K562 (cell line): ENCODE results near the gene PDE6G. TPM values are rescaled to one million over a fixed set of nuclear protein-coding genes. Genes with fewer than 3 reads are reported as not detected.

Experiments used
- ATAC-seq: fragments of 200-7000 bp; cut with Tn5 transposase; 3 replicates; pipeline ENCODE4 v1.9.1; 2020; ENCODE audit warnings: moderate library complexity
- BruUV-seq: library from RNA; stranded (reverse); fragments of 400-500 nt; replicated peaks from 2 replicates; lab custom pipeline; 2021; lab: Mats Ljungman, UMichigan
- CTCF ChIA-PET: fragments of 300-600 bp; formaldehyde crosslinking; extraction: SDS; loops from one replicate; lab custom pipeline; 2021; ENCODE audit warnings: low intra/inter-chr PET ratio; lab: Yijun Ruan, JAX
- POLR2A ChIA-PET: fragments of 300-600, 350-650 bp; sonication (Branson Sonifier 250); formaldehyde crosslinking; extraction: SDS; loops from one replicate; lab custom pipeline; 2021; ENCODE audit warnings: antibody characterized with exemption, inconsistent platforms; lab: Yijun Ruan, JAX
- DNase-seq, 4 experiments: peaks; one replicate each; pipeline versions ENCODE4 v3.0.0 to v3.0.0-alpha.2; 2011 to 2018; ENCODE audit warnings: low spot score in 3 of 4, mixed read lengths in 3 of 4; ENCODE audit errors: extremely low read depth in 1 of 4
- FAIRE-seq: peaks from 2 replicates; lab custom pipeline; 2011; peaks lifted over from hg19 to GRCh38; lab: Jason Lieb, UNC
- H2AFZ ChIP-seq: 2 replicates; pipeline ENCODE4 v1.6.0; 2011; ENCODE audit warnings: low read depth, low read length, control low read depth, inconsistent platforms
- H3K27ac ChIP-seq: fragments of 200-600 bp; 3 replicates; pipeline ENCODE4 v1.8.0; 2011; ENCODE audit warnings: low read depth, mild to moderate bottlenecking, control low read depth, inconsistent platforms, low read length, moderate library complexity, mixed read lengths; ENCODE audit errors: extremely low read depth
- H3K27me3 ChIP-seq, 2 experiments: fragments of 300-600 bp in 1 of 2; 2 replicates in 1 of 2; 3 replicates in 1 of 2; pipeline versions ENCODE4 v1.6.0 to v1.8.0; 2011; ENCODE audit warnings: inconsistent platforms in 2 of 2, low read length in 2 of 2, mild to moderate bottlenecking in 1 of 2, mixed read lengths in 1 of 2, moderate library complexity in 1 of 2; ENCODE audit not compliant: control insufficient read depth in 2 of 2, insufficient read depth in 2 of 2
- H3K36me3 ChIP-seq: fragments of 300-600 bp; 3 replicates; pipeline ENCODE4 v1.8.0; 2011; ENCODE audit warnings: mild to moderate bottlenecking, low read length, inconsistent platforms; ENCODE audit not compliant: control insufficient read depth, insufficient read depth
- H3K4me1 ChIP-seq, 2 experiments: fragments of 200-600 bp in 1 of 2; replicated peaks in 1 of 2; 2 replicates in 1 of 2; 3 replicates in 1 of 2; pipeline versions ENCODE4 v1.5.1 to v1.8.0; 2011; ENCODE audit warnings: inconsistent platforms in 2 of 2, low read length in 2 of 2, mild to moderate bottlenecking in 1 of 2, mixed read lengths in 1 of 2, moderate library complexity in 1 of 2; ENCODE audit not compliant: control insufficient read depth in 2 of 2, insufficient read depth in 2 of 2
- H3K4me2 ChIP-seq: 2 replicates; pipeline ENCODE4 v1.6.1; 2011; ENCODE audit warnings: low read length, control low read depth, inconsistent platforms, mixed read lengths; ENCODE audit not compliant: insufficient read depth
- H3K4me3 ChIP-seq: fragments of 200-600 bp; sonication (generic), shearing (Covaris generic); 2 replicates; pipeline ENCODE4 v1.5.1; 2016; ENCODE audit warnings: control low read depth, inconsistent platforms
- H3K79me2 ChIP-seq: fragments of 200-600 bp; 3 replicates; pipeline ENCODE4 v1.8.0; 2011; ENCODE audit warnings: low read length, inconsistent platforms; ENCODE audit not compliant: control insufficient read depth, insufficient read depth
- H3K9ac ChIP-seq, 2 experiments: 2 replicates each; pipeline versions ENCODE4 v1.6.0 to v1.6.1; 2011; ENCODE audit warnings: low read depth in 2 of 2, low read length in 2 of 2, control low read depth in 1 of 2, inconsistent platforms in 1 of 2, mild to moderate bottlenecking in 1 of 2, mixed read lengths in 1 of 2; ENCODE audit not compliant: insufficient read depth in 1 of 2
- H3K9me1 ChIP-seq: one replicate; pipeline ENCODE4 v1.6.0; 2011; ENCODE audit warnings: inconsistent platforms, mild to moderate bottlenecking, low read length, moderate library complexity; ENCODE audit not compliant: control insufficient read depth, insufficient read depth
- H3K9me3 ChIP-seq: replicated peaks from 2 replicates; pipeline ENCODE4 v1.5.1; 2011; ENCODE audit warnings: low read depth, low read length, inconsistent platforms; ENCODE audit not compliant: control insufficient read depth, insufficient read depth
- H4K20me1 ChIP-seq: replicated peaks from 2 replicates; pipeline ENCODE4 v1.6.1; 2011; ENCODE audit warnings: low read length, inconsistent platforms, mixed read lengths; ENCODE audit not compliant: control insufficient read depth, insufficient read depth
- ARID2 ChIP-seq: fragments of 450-650 bp; IDR thresholded peaks from 2 replicates; pipeline ENCODE4 v1.6.1; 2017; ENCODE audit warnings: antibody characterized with exemption, mild to moderate bottlenecking
- BRD9 ChIP-seq: fragments of 450-650 bp; IDR thresholded peaks from 2 replicates; pipeline ENCODE4 v1.6.1; 2018; ENCODE audit warnings: low read depth; ENCODE audit not compliant: partially characterized antibody
- HIVEP1 ChIP-seq: fragments of 250-450 bp; sonication (Bioruptor Pico); IDR thresholded peaks from 2 replicates; pipeline ENCODE4 v1.4.0; 2020; ENCODE audit warnings: mild to moderate bottlenecking
- MBD1 ChIP-seq: fragments of 250-450 bp; sonication (Bioruptor Pico); IDR thresholded peaks from 2 replicates; pipeline ENCODE4 v1.8.0; 2022; ENCODE audit warnings: inconsistent platforms
- MECOM ChIP-seq: fragments of 250-450 bp; sonication (Bioruptor Pico); IDR thresholded peaks from 2 replicates; pipeline ENCODE4 v1.8.0; 2022; ENCODE audit warnings: inconsistent platforms
- SMAD1 ChIP-seq: fragments of 150-350 bp; IDR thresholded peaks from 2 replicates; pipeline ENCODE4 v1.6.1; 2014; ENCODE audit warnings: low read length, low read depth; ENCODE audit not compliant: partially characterized antibody
- ZBTB11 ChIP-seq, 3 experiments: fragments of 200-800 bp in 1 of 3; fragments of 250-450 bp in 1 of 3; fragments of 450-650 bp in 1 of 3; sonication (Bioruptor Pico) in 1 of 3; sonication (Bioruptor generic) in 1 of 3; formaldehyde crosslinking in 1 of 3; IDR thresholded peaks; 2 replicates each; pipeline versions ENCODE4 v1.6.1 to v1.8.0; 2016 to 2022; ENCODE audit warnings: mild to moderate bottlenecking in 2 of 3, missing genetic modification characterization in 2 of 3, missing compliant biosample characterization in 1 of 3, moderate library complexity in 1 of 3
- ZMIZ1 ChIP-seq, 2 experiments: fragments of 150-350 bp in 1 of 2; IDR thresholded peaks; 2 replicates each; pipeline ENCODE4 v1.6.1; 2012 to 2016; ENCODE audit warnings: low read depth in 2 of 2, low read length in 2 of 2, mild to moderate bottlenecking in 1 of 2, moderate library complexity in 1 of 2
- ZNF316 ChIP-seq: fragments of 450-650 bp; IDR thresholded peaks from 2 replicates; pipeline ENCODE4 v1.6.1; 2016
- ZNF398 ChIP-seq: fragments of 250-450 bp; sonication (Bioruptor Pico); IDR thresholded peaks from 2 replicates; pipeline ENCODE4 v1.8.0; 2021; ENCODE audit warnings: moderate library complexity, mild to moderate bottlenecking, inconsistent platforms
- WGBS: fragments of 100-300 bp; shearing (Covaris generic); methylation state at CpG from one replicate; pipeline ENCODE4 v1.1.6; 2016; ENCODE audit warnings: low coverage, mixed read lengths; ENCODE audit not compliant: insufficient coverage; ENCODE audit errors: missing lambda C conversion rate; 5-methylcytosine and 5-hydroxymethylcytosine counted together
- in situ Hi-C: fragments of 300-500 bp; cut with MboI; formaldehyde crosslinking; loops from 4 replicates; pipeline ENCODE4 v1.15.0; 2018; ENCODE audit warnings: inconsistent platforms, mixed read lengths
- intact Hi-C: fragments of 100-400 bp; cut with micrococcal nuclease; formaldehyde crosslinking; loops from 2 replicates; pipeline ENCODE4 v1.14.2; 2022
- polyA plus RNA-seq, 8 experiments: library from polyadenylated mRNA; depleted of rRNA in 4 of 8; stranded (reverse) in 5 of 8; unstranded in 3 of 8; fragments of >200 nt; fragmentation: Nextera tagmentation in 2 of 8; fragmentation: Illumina TruSeq in 1 of 8; extraction: Ambion mirVana in 2 of 8; extraction: Trizol in 1 of 8; gene quantifications; 2 replicates each; pipeline versions ENCODE4 v1.2.1 to v1.2.3, GENCODE V29; 2011 to 2014; ENCODE audit warnings: inconsistent platforms in 1 of 8, missing spikeins in 1 of 8
- total RNA-seq, 7 experiments: library from RNA; depleted of rRNA in 6 of 7; stranded (reverse); fragments of >200 nt in 6 of 7; fragmentation: Illumina TruSeq in 2 of 7; extraction: Trizol in 2 of 7; gene quantifications; 2 replicates each; pipeline versions ENCODE4 v1.2.1 to v1.2.3, GENCODE V29; 2011 to 2021; ENCODE audit warnings: low replicate concordance in 1 of 7

Gene PDE6G
- total and polyA plus RNA-seq, 9 of the 15 experiments (the other 6 are each of a cell fraction or from before 2014, with no cell fraction given) = 0.14 to 0.59 TPM; not detected in 7

- ATAC-seq = no peak
- Histone ChIP-seq H3K4me3 (no peak overlapping the region), H3K4me2 (no peak overlapping the region), H3K9ac (no peak overlapping the region), H3K79me2 (peaks cover 49% of the 10 kb centered on the region), H3K36me3 (peaks cover 31% of the 10 kb centered on the region; the same call in 2 of the 3 replicates), H3K27ac (no peak overlapping the region), H3K4me1 (peaks cover 13 to 50% of the 10 kb centered on the region in 2 experiments), H3K27me3 (no peaks in the 10 kb centered on the region), H3K9me1 (peaks cover 6% of the 10 kb centered on the region), H4K20me1 (peaks cover 7% of the 10 kb centered on the region; the same call in 1 of the 2 replicates), H2AFZ (no peak overlapping the region), H3K9me3 (no peaks in the 10 kb centered on the region)
- no peak for DNase-seq
- FAIRE-seq = no peak
- in situ Hi-C loops = no loop called here
- WGBS = 90% methylated on average over 11 of the region's 17 CpGs
- intact Hi-C loops = no loop called here
- ChIA-PET POLR2A (interaction anchor here (1.0 to 2.0 kb wide), 3 partner anchors 9 to 14 kb away, joined by 3 to 8 read pairs (median 4); no protein-coding TSS in a partner anchor), CTCF (no interaction called here)
- no TSS peak for BruUV-seq
- TF ChIP-seq ZMIZ1 (IDR thresholded peaks at IDR 0.05; ENCODE audit: low read depth in 2 of 2, low read length in 2 of 2) (no peak), SMAD1 (no peak), ZNF316 (no peak), ZNF398 (CRISPR knock-in tag) (no peak), ARID2 (no peak), HIVEP1 (CRISPR knock-in tag) (no peak), BRD9 (no peak), ZBTB11 (CRISPR knock-in tag; IDR thresholded peaks at IDR 0.05) (no peak), MECOM (CRISPR knock-in tag) (no peak), MBD1 (CRISPR knock-in tag) (no peak)
- TF ChIP-seq, all 486 proteins: peak for 0
These were observed 25.3 kb upstream of the PDE6G start for GRCh38 chr17:81681672-81682071.
